SK-N-SH treated with all-trans-retinoic acid at 6 μM for 48 hours (cell line): ENCODE results near the gene MIOS.

Experiments
- BACH2 ChIP-seq: fragments of 250-450 bp; sonication (Bioruptor Pico); IDR thresholded peaks from 2 replicates; pipeline ENCODE4 v1.9.0; 2021; ENCODE audit warnings: mild to moderate bottlenecking, borderline replicate concordance
- PATZ1 ChIP-seq: fragments of 250-450 bp; sonication (Bioruptor Pico); IDR thresholded peaks from 2 replicates; pipeline ENCODE4 v1.8.0; 2020; ENCODE audit warnings: mild to moderate bottlenecking, moderate library complexity, borderline replicate concordance
- TOX ChIP-seq: fragments of 250-450 bp; sonication (Bioruptor Pico); IDR thresholded peaks from 2 replicates; pipeline ENCODE4 v1.8.0; 2021; ENCODE audit warnings: mild to moderate bottlenecking, moderate library complexity, borderline replicate concordance
- ZFP3 ChIP-seq: fragments of 250-450 bp; sonication (Bioruptor Pico); IDR thresholded peaks from 2 replicates; pipeline ENCODE4 v1.5.0; 2020; ENCODE audit warnings: mild to moderate bottlenecking, moderate library complexity
- TF ChIP-seq, protein P1 (sequence below): fragments of 250-450 bp; sonication (Bioruptor Pico); IDR thresholded peaks from 2 replicates; pipeline ENCODE4 v1.5.1; 2020; ENCODE audit warnings: low read depth, mild to moderate bottlenecking, moderate library complexity

- no peak for TF ChIP-seq BACH2 (CRISPR knock-in tag)
- no peak for TF ChIP-seq PATZ1 (CRISPR knock-in tag)
- no peak for TF ChIP-seq ZFP3 (CRISPR knock-in tag)
- TF ChIP-seq, protein P1, sequence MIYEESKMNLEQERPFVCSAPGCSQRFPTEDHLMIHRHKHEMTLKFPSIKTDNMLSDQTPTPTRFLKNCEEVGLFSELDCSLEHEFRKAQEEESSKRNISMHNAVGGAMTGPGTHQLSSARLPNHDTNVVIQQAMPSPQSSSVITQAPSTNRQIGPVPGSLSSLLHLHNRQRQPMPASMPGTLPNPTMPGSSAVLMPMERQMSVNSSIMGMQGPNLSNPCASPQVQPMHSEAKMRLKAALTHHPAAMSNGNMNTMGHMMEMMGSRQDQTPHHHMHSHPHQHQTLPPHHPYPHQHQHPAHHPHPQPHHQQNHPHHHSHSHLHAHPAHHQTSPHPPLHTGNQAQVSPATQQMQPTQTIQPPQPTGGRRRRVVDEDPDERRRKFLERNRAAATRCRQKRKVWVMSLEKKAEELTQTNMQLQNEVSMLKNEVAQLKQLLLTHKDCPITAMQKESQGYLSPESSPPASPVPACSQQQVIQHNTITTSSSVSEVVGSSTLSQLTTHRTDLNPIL (CRISPR knock-in tag) = no peak
- TF ChIP-seq TOX (CRISPR knock-in tag) = no peak
Measured at GRCh38 chr7:7654964-7655715, 88.5 kb downstream of the MIOS start.
